RCC 7860 (cell line): ENCODE measurements around the gene ADAMTS20.
"Not testable (repeated sequence)": the region's sequence is repeated elsewhere in the genome, so short reads cannot be mapped to it uniquely, and the experiment has no call there.

ENCODE experiments used
- DNase-seq: peaks from one replicate; pipeline ENCODE4 v3.0.0-alpha.2; 2015; ENCODE audit warnings: low spot score
- FAIRE-seq: peaks from 2 replicates; lab custom pipeline; 2012; peaks lifted over from hg19 to GRCh38; lab: Jason Lieb, UNC

ADAMTS20 gene

GRCh38 chr12:43551971-43552559, at the start of gene ADAMTS20:
Gene ADAMTS20, minus strand, starts transcription at chr12:43552203. Its CDS starts 282 bp downstream, at chr12:43551921.
- FAIRE-seq (no peak), DNase-seq (no peak)

GRCh38 chr12:43599708-43600107, 47.7 kb upstream of the ADAMTS20 start:
- DNase-seq (no peak), FAIRE-seq (no peak)

- no peak for FAIRE-seq
- DNase-seq = no peak
These were observed 47.1 kb upstream of the ADAMTS20 start for GRCh38 chr12:43599066-43599465.

- no peak for FAIRE-seq
These were observed 38.3 kb upstream of the ADAMTS20 start for GRCh38 chr12:43590307-43590706.

GRCh38 chr12:43586646-43587245, 34.7 kb upstream of the ADAMTS20 start:
- FAIRE-seq = no peak

More at GRCh38 chr12:43590307-43590706, 38.3 kb upstream of the ADAMTS20 start:
- no peak for DNase-seq

GRCh38 chr12:43585676-43586075, 33.7 kb upstream of the ADAMTS20 start:
- no peak for DNase-seq

More at GRCh38 chr12:43586646-43587245, 34.7 kb upstream of the ADAMTS20 start:
- DNase-seq = no peak

GRCh38 chr12:43580601-43581000, 28.6 kb upstream of the ADAMTS20 start:
- FAIRE-seq (no peak), DNase-seq (no peak)

More at GRCh38 chr12:43585676-43586075, 33.7 kb upstream of the ADAMTS20 start:
- FAIRE-seq = no peak

- FAIRE-seq = no peak
- no peak for DNase-seq
These were observed 27.2 kb upstream of the ADAMTS20 start for GRCh38 chr12:43579206-43579605.

GRCh38 chr12:43578782-43579181, 26.8 kb upstream of the ADAMTS20 start:
- DNase-seq (no peak), FAIRE-seq (no peak)

- FAIRE-seq = no peak
- DNase-seq = no peak
These were observed 25.4 kb upstream of the ADAMTS20 start for GRCh38 chr12:43577381-43577780.

GRCh38 chr12:43576162-43576561, 24.2 kb upstream of the ADAMTS20 start:
- FAIRE-seq (no peak), DNase-seq (no peak)

- FAIRE-seq = no peak
- no peak for DNase-seq
These were observed 19.9 kb upstream of the ADAMTS20 start for GRCh38 chr12:43571885-43572284.

- FAIRE-seq (no peak), DNase-seq (no peak)
These were observed 4.1 kb upstream of the ADAMTS20 start for GRCh38 chr12:43556057-43556456.

- DNase-seq (no peak), FAIRE-seq (no peak)
These were observed 578 bp downstream of the ADAMTS20 start for GRCh38 chr12:43551279-43551970.

GRCh38 chr12:43550831-43551271, 1.2 kb downstream of the ADAMTS20 start:
- no peak for DNase-seq

GRCh38 chr12:43544703-43545102, 7.3 kb downstream of the ADAMTS20 start:
- no peak for FAIRE-seq

More at GRCh38 chr12:43550831-43551271, 1.2 kb downstream of the ADAMTS20 start:
- FAIRE-seq = no peak

GRCh38 chr12:43540470-43540869, 11.5 kb downstream of the ADAMTS20 start:
- FAIRE-seq (no peak), DNase-seq (no peak)

More at GRCh38 chr12:43544703-43545102, 7.3 kb downstream of the ADAMTS20 start:
- DNase-seq = no peak

- DNase-seq, FAIRE-seq: not testable (repeated sequence)
These were observed 14.3 kb downstream of the ADAMTS20 start for GRCh38 chr12:43537675-43538074.

GRCh38 chr12:43516045-43516444, 36.0 kb downstream of the ADAMTS20 start:
- no peak for FAIRE-seq
- DNase-seq = no peak

- DNase-seq = no peak
- no peak for FAIRE-seq
These were observed 50.3 kb downstream of the ADAMTS20 start for GRCh38 chr12:43501703-43502102.

GRCh38 chr12:43493261-43493797, 58.7 kb downstream of the ADAMTS20 start:
- DNase-seq (no peak), FAIRE-seq (no peak)
